GM18870 (cell line): ENCODE data around the gene SNRPA.
"Not testable (repeated sequence)": the region's sequence is repeated elsewhere in the genome, so short reads cannot be mapped to it uniquely, and the experiment has no call there.

Source experiments
- ATAC-seq: cut with Tn5 transposase; IDR thresholded peaks from one replicate; pipeline ENCODE4 v1.9.1; 2021; ENCODE audit warnings: moderate library complexity; ENCODE audit not compliant: unreplicated experiment

Gene SNRPA

DNA sequence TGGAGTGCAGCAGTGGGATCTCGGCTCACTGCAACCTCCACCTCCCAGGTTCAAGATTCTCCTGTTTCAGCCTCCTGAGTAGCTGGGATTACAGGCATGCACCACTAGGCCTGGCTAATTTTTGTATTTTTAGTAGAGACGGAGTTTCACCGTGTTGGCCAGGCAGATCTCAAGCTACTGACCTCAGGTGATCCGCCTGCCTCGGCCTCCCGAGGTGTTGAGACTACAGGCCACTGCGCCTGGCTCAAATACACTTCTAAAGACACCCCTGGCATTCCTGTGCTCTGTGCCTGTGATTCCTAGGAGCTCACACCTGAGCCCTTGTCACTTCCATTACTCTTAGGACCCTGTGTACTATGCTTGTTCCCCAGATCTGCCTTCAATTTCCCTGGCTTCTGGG lies 61.6 kb downstream of the SNRPA start:
- ATAC-seq: not testable (repeated sequence)

GRCh38 chr19:40813182-40813581 lies 62.2 kb downstream of the SNRPA start:
- no peak for ATAC-seq
